Smooth muscle cell (in vitro differentiated cells): ENCODE measurements around the gene STAB1. TPM values are rescaled to one million over a fixed set of nuclear protein-coding genes. Genes with fewer than 3 reads are reported as not detected.

Experiments used
- DNase-seq: peaks from one replicate; lab custom pipeline; 2025; ENCODE audit not compliant: unreplicated experiment; lab: John Stamatoyannopoulos, UW
- H2AFZ ChIP-seq: fragments of 200-600 bp; sonication (generic); 2 replicates; pipeline ENCODE4 v1.6.0; 2016; ENCODE audit warnings: antibody characterized with exemption, low read depth, mild to moderate bottlenecking
- H3F3A ChIP-seq: fragments of 200-600 bp; sonication (generic); 2 replicates; pipeline ENCODE4 v1.6.0; 2017; ENCODE audit warnings: antibody characterized with exemption, low read depth
- H3K27ac ChIP-seq: fragments of 200-600 bp; sonication (generic); 2 replicates; pipeline ENCODE4 v1.5.1; 2016; ENCODE audit warnings: low read depth, mild to moderate bottlenecking
- H3K27me3 ChIP-seq: fragments of 200-600 bp; sonication (generic); 2 replicates; pipeline ENCODE4 v1.6.1; 2016; ENCODE audit warnings: low read depth, mild to moderate bottlenecking
- H3K36me3 ChIP-seq: fragments of 200-600 bp; sonication (generic); 2 replicates; pipeline ENCODE4 v1.5.1; 2016; ENCODE audit warnings: low read depth
- H3K4me1 ChIP-seq: fragments of 200-600 bp; sonication (generic); 2 replicates; pipeline ENCODE4 v1.5.1; 2016; ENCODE audit warnings: low read depth
- H3K4me2 ChIP-seq: fragments of 200-600 bp; sonication (generic); 2 replicates; pipeline ENCODE4 v1.6.0; 2016; ENCODE audit warnings: mild to moderate bottlenecking
- H3K4me3 ChIP-seq: fragments of 200-600 bp; sonication (generic); 2 replicates; pipeline ENCODE4 v1.5.1; 2016; ENCODE audit warnings: mild to moderate bottlenecking
- H3K79me2 ChIP-seq: fragments of 200-600 bp; sonication (generic); 2 replicates; pipeline ENCODE4 v1.6.0; 2016; ENCODE audit warnings: low read depth, mild to moderate bottlenecking
- H3K9ac ChIP-seq: fragments of 200-600 bp; sonication (generic); 2 replicates; pipeline ENCODE4 v1.6.0; 2016; ENCODE audit warnings: low read depth
- H3K9me3 ChIP-seq: fragments of 200-600 bp; sonication (generic); replicated peaks from 2 replicates; pipeline ENCODE4 v1.5.1; 2016; ENCODE audit warnings: low read depth
- H4K20me1 ChIP-seq: fragments of 200-600 bp; sonication (generic); 2 replicates; pipeline ENCODE4 v1.6.0; 2016; ENCODE audit warnings: low read depth
- WGBS: methylation state at CpG from one replicate; pipeline ENCODE4 v1.1.7; 2016; ENCODE audit warnings: low lambda C conversion rate; 5-methylcytosine and 5-hydroxymethylcytosine counted together
- polyA plus RNA-seq: library from polyadenylated mRNA; unstranded; fragments of >200 nt; fragmentation: Nextera tagmentation; extraction: Ambion mirVana; gene quantifications from 2 replicates; pipeline ENCODE4 v1.2.1, GENCODE V29; 2016
- total RNA-seq: library from RNA; depleted of rRNA; stranded (reverse); fragments of >200 nt; gene quantifications from 2 replicates; pipeline ENCODE4 v1.2.3, GENCODE V29; 2014
- TF ChIP-seq, protein P1 (sequence below): fragments of 200-600 bp; sonication (generic); IDR thresholded peaks from 2 replicates; pipeline ENCODE4 v1.5.1; 2017; ENCODE audit warnings: borderline replicate concordance, mild to moderate bottlenecking, antibody characterized with exemption; ENCODE audit not compliant: insufficient read depth, poor library complexity, severe bottlenecking

STAB1 gene
- total and polyA plus RNA-seq, 2 experiments from 2014 or later = 0.22 to 0.25 TPM

- Histone ChIP-seq H3K27ac (no peak overlapping the region), H3K4me2 (no peak overlapping the region)
Observed at GRCh38 chr3:52452126-52452525, 43.0 kb upstream of the STAB1 start.

DNA sequence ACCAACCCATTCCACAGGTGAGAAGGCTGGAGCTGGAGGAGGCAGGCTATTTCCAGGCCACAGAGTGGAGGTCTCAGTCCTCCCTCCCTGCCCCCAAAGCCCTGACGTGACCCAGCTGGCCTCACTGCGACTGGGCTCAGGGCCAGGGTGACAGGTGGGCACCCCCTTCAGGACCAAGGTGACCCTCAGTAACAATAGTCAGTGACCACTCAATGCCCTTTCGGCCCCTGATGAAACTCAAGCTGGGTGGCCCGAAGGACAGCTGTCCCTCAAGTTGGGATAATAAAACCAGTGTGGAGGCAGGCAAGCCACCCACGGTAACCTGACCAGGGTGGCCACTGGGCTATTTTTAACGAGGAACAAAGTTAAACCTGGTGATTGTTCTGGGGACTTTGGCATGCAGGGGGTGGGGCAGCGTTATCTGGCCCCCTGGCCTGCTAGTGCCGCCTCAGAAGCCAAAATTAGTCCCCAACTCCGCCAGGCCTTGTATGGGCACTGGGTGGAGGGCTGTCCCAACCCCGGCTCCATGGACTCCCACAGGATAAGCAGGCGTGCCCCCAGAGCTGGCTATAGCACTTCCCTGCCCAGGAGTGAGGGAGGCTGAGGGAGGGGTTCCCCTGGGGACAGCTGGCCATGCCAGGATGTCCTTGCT is 42.4 kb upstream of the STAB1 start:
- no peak for DNase-seq
- H3K9ac ChIP-seq = no peak overlapping the region
- no peaks in the 10 kb centered on the region for H3K27me3 ChIP-seq
- no peaks in the 10 kb centered on the region for H3K9me3 ChIP-seq
- 84% methylated on average over 11 of the region's 11 CpGs for WGBS
- no peak overlapping the region for H3K4me2 ChIP-seq
- TF ChIP-seq, protein P1, sequence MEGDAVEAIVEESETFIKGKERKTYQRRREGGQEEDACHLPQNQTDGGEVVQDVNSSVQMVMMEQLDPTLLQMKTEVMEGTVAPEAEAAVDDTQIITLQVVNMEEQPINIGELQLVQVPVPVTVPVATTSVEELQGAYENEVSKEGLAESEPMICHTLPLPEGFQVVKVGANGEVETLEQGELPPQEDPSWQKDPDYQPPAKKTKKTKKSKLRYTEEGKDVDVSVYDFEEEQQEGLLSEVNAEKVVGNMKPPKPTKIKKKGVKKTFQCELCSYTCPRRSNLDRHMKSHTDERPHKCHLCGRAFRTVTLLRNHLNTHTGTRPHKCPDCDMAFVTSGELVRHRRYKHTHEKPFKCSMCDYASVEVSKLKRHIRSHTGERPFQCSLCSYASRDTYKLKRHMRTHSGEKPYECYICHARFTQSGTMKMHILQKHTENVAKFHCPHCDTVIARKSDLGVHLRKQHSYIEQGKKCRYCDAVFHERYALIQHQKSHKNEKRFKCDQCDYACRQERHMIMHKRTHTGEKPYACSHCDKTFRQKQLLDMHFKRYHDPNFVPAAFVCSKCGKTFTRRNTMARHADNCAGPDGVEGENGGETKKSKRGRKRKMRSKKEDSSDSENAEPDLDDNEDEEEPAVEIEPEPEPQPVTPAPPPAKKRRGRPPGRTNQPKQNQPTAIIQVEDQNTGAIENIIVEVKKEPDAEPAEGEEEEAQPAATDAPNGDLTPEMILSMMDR = no peak
- H3K4me3 ChIP-seq = no peak overlapping the region
- H2AFZ ChIP-seq = no peak overlapping the region
- no peaks in the 10 kb centered on the region for H3F3A ChIP-seq
- H3K79me2 ChIP-seq = peaks cover 22% of the 10 kb centered on the region
- H3K27ac ChIP-seq = no peak overlapping the region
- H4K20me1 ChIP-seq = peaks cover 12% of the 10 kb centered on the region
- peaks cover 16% of the 10 kb centered on the region for H3K4me1 ChIP-seq
- H3K36me3 ChIP-seq = no peaks in the 10 kb centered on the region

More at GRCh38 chr3:52452126-52452525, 43.0 kb upstream of the STAB1 start:
- no peaks in the 10 kb centered on the region for H3K9me3 ChIP-seq
- H3K79me2 ChIP-seq = peaks cover 16% of the 10 kb centered on the region
- H3F3A ChIP-seq = no peaks in the 10 kb centered on the region
- WGBS = 98% methylated on average over 6 of the region's 6 CpGs
- H3K4me3 ChIP-seq = no peak overlapping the region
- H4K20me1 ChIP-seq = peaks cover 6% of the 10 kb centered on the region
- H3K36me3 ChIP-seq = no peaks in the 10 kb centered on the region
- TF ChIP-seq, protein P1 = no peak
- no peak overlapping the region for H3K9ac ChIP-seq
- peaks cover 12% of the 10 kb centered on the region for H3K4me1 ChIP-seq
- DNase-seq = no peak
- no peak overlapping the region for H2AFZ ChIP-seq
- no peaks in the 10 kb centered on the region for H3K27me3 ChIP-seq

GRCh38 chr3:52453496-52454249 is 41.5 kb upstream of the STAB1 start, which contains the start of gene TNNC1:
Gene TNNC1 (minus strand): TSS chr3:52454041. CDS start chr3:52454015, 26 bp downstream.
- H3K27me3 ChIP-seq = no peaks in the 10 kb centered on the region
- DNase-seq = no peak

More at GRCh38 chr3:52453496-52454249, 41.5 kb upstream of the STAB1 start, which contains the start of gene TNNC1:
- H3K27ac ChIP-seq = no peak within 1 kb of the TSS
- H3K9me3 ChIP-seq = no peaks in the 10 kb centered on the region
- peaks cover 32% of the 10 kb centered on the region for H3K79me2 ChIP-seq
- H3F3A ChIP-seq = no peaks in the 10 kb centered on the region
- H3K9ac ChIP-seq = no peak within 1 kb of the TSS
- TF ChIP-seq, protein P1 = no peak
- peak within 1 kb of the TSS; percentile 78 for H2AFZ ChIP-seq
- 63% methylated on average over 10 of the region's 16 CpGs for WGBS
- peaks cover 22% of the 10 kb centered on the region for H4K20me1 ChIP-seq
- H3K4me1 ChIP-seq = peaks cover 16% of the 10 kb centered on the region
- H3K4me3 ChIP-seq = no peak within 1 kb of the TSS
- no peaks in the 10 kb centered on the region for H3K36me3 ChIP-seq
- peak within 1 kb of the TSS; percentile 12 for H3K4me2 ChIP-seq
